Tibial nerve (tissue), 4 donors: ENCODE measurements around the gene TNPO1.

ENCODE experiments used
- CTCF ChIP-seq, 5 experiments: fragments of 200-600 bp in 3 of 5; fragments of 450-650 bp in 2 of 5; sonication (generic) in 3 of 5; IDR thresholded peaks; one replicate each; pipeline ENCODE4 v1.5.1; 2016 to 2019; ENCODE audit warnings: antibody characterized with exemption in 5 of 5, mild to moderate bottlenecking in 3 of 5, moderate library complexity in 2 of 5
- EP300 ChIP-seq, 2 donors: sonication (generic); formaldehyde crosslinking; IDR thresholded peaks; one replicate each; pipeline ENCODE4 v1.6.1; 2017; ENCODE audit warnings: antibody characterized with exemption in 2 of 2, mild to moderate bottlenecking in 1 of 2
- POLR2A ChIP-seq, 2 donors: fragments of 450-650 bp; IDR thresholded peaks; one replicate each; pipeline ENCODE4 v1.6.1; 2017; ENCODE audit warnings: antibody characterized with exemption in 2 of 2, mild to moderate bottlenecking in 2 of 2, moderate library complexity in 2 of 2

- TF ChIP-seq CTCF (IDR thresholded peaks at IDR 0.05): no peak
- no peak for TF ChIP-seq POLR2A (IDR thresholded peaks at IDR 0.05)
- no peak for TF ChIP-seq EP300 (IDR thresholded peaks at IDR 0.05)
Observed at GRCh38 chr5:72846483-72846882, 30.0 kb downstream of the TNPO1 start.
